AG09309 (cell line): ENCODE data around the gene KRTAP5-1.
"Not testable (repeated sequence)": the region's sequence is repeated elsewhere in the genome, so short reads cannot be mapped to it uniquely, and the experiment has no call there.

Source experiments
- DNase-seq: peaks from one replicate; pipeline ENCODE4 v3.0.0-alpha.2; 2010; ENCODE audit warnings: low read depth
- H3K4me3 ChIP-seq: 2 replicates; pipeline ENCODE4 v1.5.1; 2011; ENCODE audit warnings: mild to moderate bottlenecking, low read depth, low read length, moderate library complexity; ENCODE audit not compliant: control insufficient read depth
- CTCF ChIP-seq: IDR thresholded peaks from 2 replicates; pipeline ENCODE4 v1.5.1; 2011; ENCODE audit warnings: mild to moderate bottlenecking, low read depth, low read length, inconsistent platforms; ENCODE audit not compliant: insufficient read depth, control insufficient read depth; ENCODE audit errors: missing control alignments

The KRTAP5-1 gene

GRCh38 chr11:1589996-1590395, 4.9 kb upstream of the KRTAP5-1 start:
- no peak overlapping the region for H3K4me3 ChIP-seq
- no peak for TF ChIP-seq CTCF
- no peak for DNase-seq

- DNase-seq, H3K4me3 ChIP-seq: not testable (repeated sequence)
Observed at GRCh38 chr11:1589191-1589963, 4.3 kb upstream of the KRTAP5-1 start.

GRCh38 chr11:1586699-1587098, 1.6 kb upstream of the KRTAP5-1 start:
- TF ChIP-seq CTCF: no peak
- no peak for DNase-seq
- no peak overlapping the region for H3K4me3 ChIP-seq

DNA sequence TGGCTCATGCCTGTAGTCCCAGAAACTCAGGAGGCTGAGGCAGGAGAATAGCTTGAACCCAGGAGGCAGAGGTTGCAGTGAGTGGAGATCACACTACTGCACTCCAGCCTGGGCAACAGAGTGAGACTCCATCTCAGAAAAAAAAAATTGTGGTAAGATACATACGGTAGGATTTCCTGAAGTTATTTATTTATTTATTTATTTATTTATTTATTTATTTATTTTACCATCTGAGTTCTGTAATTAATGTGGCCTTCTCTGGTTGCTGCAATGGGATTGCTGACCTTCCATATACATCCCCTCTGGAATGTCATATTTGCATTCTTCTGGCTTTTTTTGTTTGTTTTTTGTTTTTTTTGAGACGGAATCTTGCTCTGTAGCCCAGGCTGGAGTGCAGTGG, 2.2 kb downstream of the KRTAP5-1 start:
- not testable (repeated sequence) for DNase-seq, H3K4me3 ChIP-seq

DNA sequence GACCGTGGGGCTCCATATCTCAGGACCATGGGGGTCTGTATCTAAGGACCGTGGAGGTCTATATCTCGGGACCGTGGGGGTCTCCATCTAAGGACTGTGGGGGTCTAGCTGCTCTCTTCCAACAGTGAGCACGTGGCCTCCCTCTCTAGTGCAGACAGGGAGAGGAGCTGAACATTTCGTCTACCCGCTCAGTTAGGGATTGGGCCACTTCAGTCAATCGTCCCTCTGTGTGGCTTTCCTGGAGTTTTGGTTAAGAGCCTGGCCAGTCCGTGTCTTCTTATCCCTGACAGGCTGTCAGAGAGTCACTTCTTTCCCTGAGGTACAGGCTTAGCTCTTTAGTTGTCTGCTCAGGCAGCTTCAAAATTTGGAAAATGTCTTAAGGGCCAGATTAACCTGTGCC, 3.1 kb downstream of the KRTAP5-1 start:
- H3K4me3 ChIP-seq: no peak overlapping the region
- TF ChIP-seq CTCF: no peak
- no peak for DNase-seq

- H3K4me3 ChIP-seq: no peak overlapping the region
- TF ChIP-seq CTCF: no peak
- no peak for DNase-seq
Observed at GRCh38 chr11:1576825-1577224, 8.3 kb downstream of the KRTAP5-1 start.

- H3K4me3 ChIP-seq, DNase-seq: not testable (repeated sequence)
Observed at GRCh38 chr11:1575756-1576155, 9.3 kb downstream of the KRTAP5-1 start.

DNA sequence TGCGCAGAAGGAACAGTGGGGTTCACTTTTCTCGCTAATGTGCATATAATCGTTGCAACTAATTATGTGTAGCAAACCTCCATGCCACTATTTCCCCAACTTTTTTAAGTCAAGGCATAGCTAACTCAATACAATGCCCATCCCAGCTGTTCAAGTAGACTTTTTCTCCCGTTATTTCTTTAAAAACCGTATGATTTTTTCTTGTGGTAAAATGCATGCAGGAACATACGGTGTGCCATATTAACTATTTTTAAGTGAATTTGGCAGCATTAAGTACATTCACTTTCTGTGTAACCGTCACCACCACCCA, 10.2 kb downstream of the KRTAP5-1 start:
- no peak for TF ChIP-seq CTCF
- DNase-seq: no peak
- H3K4me3 ChIP-seq: no peak overlapping the region
